GM10248 (cell line): ENCODE measurements around the gene QRFPR.
"Not testable (repeated sequence)": the region's sequence is repeated elsewhere in the genome, so short reads cannot be mapped to it uniquely, and the experiment has no call there.

Source experiments
- CTCF ChIA-PET: fragments of 300-600 bp; sonication (Branson Sonifier 250); formaldehyde crosslinking; extraction: SDS; loops from one replicate; lab custom pipeline; 2021; ENCODE audit warnings: antibody characterized with exemption; lab: Yijun Ruan, JAX
- POLR2A ChIA-PET: fragments of 350-650 bp; sonication (Branson Sonifier 250); formaldehyde crosslinking; extraction: SDS; loops from one replicate; lab custom pipeline; 2020; ENCODE audit warnings: antibody characterized with exemption; lab: Yijun Ruan, JAX
- DNase-seq: peaks from one replicate; pipeline ENCODE4 v3.0.0; 2012; ENCODE audit errors: extremely low spot score
- CTCF ChIP-seq: IDR thresholded peaks from 2 replicates; pipeline ENCODE4 v1.5.1; 2012; ENCODE audit warnings: mild to moderate bottlenecking, low read depth; ENCODE audit errors: extremely low read depth, missing control alignments, control extremely low read depth

Gene QRFPR

GRCh38 chr4:121336706-121337105 lies 44.1 kb downstream of the QRFPR start:
- POLR2A ChIA-PET = no interaction called here
- DNase-seq = no peak
- no peak for TF ChIP-seq CTCF
- CTCF ChIA-PET = no interaction called here

GRCh38 chr4:121330180-121330665 lies 50.6 kb downstream of the QRFPR start:
- TF ChIP-seq CTCF = no peak
- ChIA-PET POLR2A (no interaction called here), CTCF (interaction anchor here (0.6 to 2.0 kb wide), 3 partner anchors 14 to 40 kb away, joined by 3 to 7 read pairs (median 6); no protein-coding TSS in a partner anchor)
- DNase-seq = no peak

- DNase-seq = no peak
- ChIA-PET POLR2A (no interaction called here), CTCF (no interaction called here)
These were observed 54.2 kb downstream of the QRFPR start for GRCh38 chr4:121326597-121326996.

DNA sequence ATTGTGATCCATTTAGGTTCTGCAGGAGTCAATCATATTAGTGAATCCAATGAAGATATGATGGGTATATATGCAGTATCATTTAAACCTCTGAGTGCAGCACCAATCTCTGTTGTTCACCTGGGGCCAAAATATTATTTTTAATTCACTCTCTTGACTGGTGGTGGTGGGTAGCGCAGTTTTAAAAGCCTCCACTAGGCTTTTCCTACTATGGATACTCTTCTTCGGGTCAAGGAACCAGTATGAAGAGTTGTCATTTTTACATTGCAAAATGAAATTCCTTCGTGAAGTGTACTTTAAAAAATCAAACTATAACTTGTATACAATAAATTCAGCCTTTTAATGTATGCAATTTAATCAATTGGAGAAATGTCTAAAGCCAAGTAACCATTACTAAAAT lies 56.5 kb downstream of the QRFPR start:
- ChIA-PET POLR2A (no interaction called here), CTCF (interaction anchor here (1.1 kb wide), 1 partner anchor 14 kb away, joined by 3 read pairs; no protein-coding TSS in a partner anchor)
- DNase-seq = no peak
- no peak for TF ChIP-seq CTCF

More at GRCh38 chr4:121326597-121326996, 54.2 kb downstream of the QRFPR start:
- TF ChIP-seq CTCF = no peak

- DNase-seq = no peak
- ChIA-PET CTCF (no interaction called here), POLR2A (no interaction called here)
These were observed 59.4 kb downstream of the QRFPR start for GRCh38 chr4:121321466-121321865.

DNA sequence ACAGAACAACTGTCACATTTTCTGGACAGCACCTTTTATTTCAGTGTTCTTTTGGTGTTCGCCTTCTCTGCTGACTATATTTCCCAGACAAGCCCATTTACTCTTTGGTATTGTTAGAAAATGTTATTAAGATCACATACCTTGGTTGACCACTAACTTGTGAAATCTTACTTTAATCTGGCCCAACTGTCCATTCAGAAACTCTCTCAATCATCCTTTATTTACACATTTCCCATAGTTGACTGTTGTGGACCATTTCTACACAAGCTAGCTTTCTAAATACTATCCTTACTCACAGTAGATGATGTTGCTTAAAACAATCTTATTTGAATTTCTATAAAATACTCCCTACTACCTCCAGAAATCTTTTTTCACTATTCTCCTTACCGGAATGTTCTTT lies 64.7 kb downstream of the QRFPR start:
- TF ChIP-seq CTCF = no peak
- ChIA-PET CTCF (no interaction called here), POLR2A (no interaction called here)
- no peak for DNase-seq

More at GRCh38 chr4:121321466-121321865, 59.4 kb downstream of the QRFPR start:
- no peak for TF ChIP-seq CTCF

GRCh38 chr4:121313430-121313829 lies 67.4 kb downstream of the QRFPR start:
- CTCF ChIA-PET, POLR2A ChIA-PET, DNase-seq: not testable (repeated sequence)
